Measurements from ENCODE around the gene LRIG1.

The LRIG1 gene

DNA sequence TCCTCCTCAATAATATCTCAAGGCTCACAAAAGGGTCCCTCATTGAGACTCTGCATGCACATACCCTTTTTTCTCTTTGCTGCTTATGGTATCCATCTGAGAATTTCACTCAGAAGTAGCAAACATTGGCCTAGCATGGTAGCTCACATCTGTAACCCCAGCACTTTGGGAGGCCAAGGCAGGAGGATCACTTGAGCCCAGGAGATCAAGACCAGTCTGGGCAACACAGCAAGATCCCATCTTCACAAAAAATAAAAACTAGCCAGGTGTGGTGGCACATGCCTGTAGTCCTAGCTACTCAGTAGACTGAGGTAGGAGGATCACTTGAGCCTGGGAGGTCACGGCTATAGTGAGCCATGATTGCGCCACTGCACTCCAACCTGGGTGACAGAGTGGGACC is 11.7 kb downstream of the LRIG1 start:
- DNase-seq (ENCODE audit: low spot score), result no peak

DNA sequence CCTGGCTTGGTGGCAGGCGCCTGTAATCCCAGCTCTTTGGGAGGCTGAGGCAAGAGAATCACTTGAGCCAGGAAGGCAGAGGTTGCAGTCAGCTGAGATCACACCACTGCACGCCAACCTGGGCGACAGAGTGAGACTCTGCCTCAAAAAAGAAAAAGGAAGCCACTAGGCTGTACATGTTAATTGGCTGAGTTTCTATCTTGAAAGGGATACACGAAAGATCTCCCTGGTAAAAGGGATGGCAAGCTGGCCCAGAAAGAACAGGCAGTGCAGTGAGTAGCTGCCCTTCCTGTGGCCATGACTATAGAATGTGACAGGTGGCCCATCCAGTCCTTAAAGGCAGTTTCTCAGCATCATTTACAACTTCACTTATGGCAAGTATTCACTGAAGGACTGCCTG is 12.3 kb downstream of the LRIG1 start:
- DNase-seq (ENCODE audit: low spot score), result no peak

DNA sequence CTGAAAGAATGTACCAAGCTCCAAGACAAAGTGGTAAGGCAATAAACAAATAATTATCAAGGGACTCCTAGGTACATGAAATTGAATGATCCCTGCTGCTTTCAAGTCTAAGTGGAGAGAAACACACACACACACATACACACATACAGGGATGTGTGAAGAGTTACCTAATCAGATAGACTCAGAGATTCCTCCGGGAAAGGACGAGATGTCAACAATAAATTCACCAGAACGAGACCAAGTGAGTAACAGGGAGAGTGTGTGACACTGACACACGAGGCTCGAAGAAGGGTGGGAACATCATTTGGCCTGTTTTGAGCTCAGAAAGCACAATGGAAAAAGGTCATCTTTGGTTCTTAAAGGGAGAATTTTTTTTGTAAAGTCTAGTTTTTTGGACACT is 13.4 kb downstream of the LRIG1 start:
- DNase-seq (ENCODE audit: low spot score), result no peak

DNA sequence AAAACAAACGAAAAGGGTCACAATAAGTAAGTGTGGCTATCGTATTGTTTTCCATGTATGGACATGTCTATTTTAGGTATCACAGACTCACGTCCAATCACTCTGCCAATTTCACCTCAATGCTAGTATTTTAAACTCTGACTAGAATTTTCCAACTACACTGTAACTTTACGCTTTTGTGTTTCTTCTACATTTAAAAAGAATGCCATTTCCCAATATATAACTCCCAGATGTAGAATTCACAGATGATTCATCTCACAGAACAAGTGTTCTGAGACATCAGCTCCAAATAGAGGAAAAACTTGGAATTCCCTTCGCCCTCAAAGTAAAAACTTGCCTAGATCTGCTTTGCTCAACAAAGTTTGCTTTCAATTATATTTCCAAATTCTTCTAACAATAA is 14.2 kb downstream of the LRIG1 start:
- no peak for DNase-seq (ENCODE audit: low spot score)

DNA sequence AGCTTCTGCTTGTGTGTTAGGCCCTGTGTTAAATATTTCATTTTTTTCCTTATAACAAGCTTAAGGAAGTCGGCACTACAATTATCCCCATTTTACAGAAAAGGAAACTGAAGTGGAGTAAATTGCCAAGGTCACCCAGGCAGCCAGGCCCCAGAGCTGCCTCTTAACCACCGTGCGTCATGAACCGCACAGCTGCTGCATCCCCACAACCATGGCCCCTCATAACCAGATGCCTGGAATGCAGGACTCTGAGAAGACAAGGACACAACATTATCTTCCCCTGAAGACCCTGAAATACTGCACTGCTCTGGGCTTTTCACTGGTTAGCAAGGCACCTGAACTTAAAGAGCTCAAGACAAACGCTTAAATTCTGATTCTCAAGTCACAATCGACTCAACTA is 14.6 kb downstream of the LRIG1 start:
- no peak for DNase-seq (ENCODE audit: low spot score)

GRCh38 chr3:66485291-66485968 is 15.4 kb downstream of the LRIG1 start:
- peak; percentile 61 for DNase-seq (ENCODE audit: low spot score)

GRCh38 chr3:66484106-66484844 is 16.5 kb downstream of the LRIG1 start:
- no peak for DNase-seq (ENCODE audit: low spot score)

DNA sequence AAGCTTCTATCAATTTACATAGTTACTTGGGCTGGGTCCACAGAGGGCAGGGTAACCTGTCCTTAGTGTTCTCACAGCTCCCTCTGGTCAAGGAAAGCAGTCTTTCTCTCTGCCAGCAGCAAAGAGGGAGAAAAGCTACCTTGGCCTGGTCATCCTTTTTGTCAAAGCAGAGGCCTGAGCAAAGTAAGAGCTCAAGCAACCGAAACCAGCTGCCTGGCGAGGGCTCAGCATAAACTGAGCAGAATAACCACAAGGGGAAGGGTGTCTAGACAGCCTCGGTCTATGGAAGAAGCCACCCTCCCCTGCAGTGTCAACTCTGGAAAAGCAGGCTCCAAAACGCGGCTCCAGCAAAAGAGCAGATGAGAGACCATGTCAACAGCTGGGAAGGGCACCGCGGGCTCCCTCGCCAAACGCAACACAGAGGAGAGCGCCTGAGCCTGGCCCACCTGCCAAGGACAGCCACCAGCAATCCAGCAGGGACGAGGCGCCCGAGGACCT is 17.4 kb downstream of the LRIG1 start:
- DNase-seq (ENCODE audit: low spot score), result no peak

GRCh38 chr3:66483006-66483405 is 17.8 kb downstream of the LRIG1 start:
- no peak for DNase-seq (ENCODE audit: low spot score)

- DNase-seq (ENCODE audit: low spot score), result no peak
Measured at GRCh38 chr3:66482018-66482404, 18.8 kb downstream of the LRIG1 start.

DNA sequence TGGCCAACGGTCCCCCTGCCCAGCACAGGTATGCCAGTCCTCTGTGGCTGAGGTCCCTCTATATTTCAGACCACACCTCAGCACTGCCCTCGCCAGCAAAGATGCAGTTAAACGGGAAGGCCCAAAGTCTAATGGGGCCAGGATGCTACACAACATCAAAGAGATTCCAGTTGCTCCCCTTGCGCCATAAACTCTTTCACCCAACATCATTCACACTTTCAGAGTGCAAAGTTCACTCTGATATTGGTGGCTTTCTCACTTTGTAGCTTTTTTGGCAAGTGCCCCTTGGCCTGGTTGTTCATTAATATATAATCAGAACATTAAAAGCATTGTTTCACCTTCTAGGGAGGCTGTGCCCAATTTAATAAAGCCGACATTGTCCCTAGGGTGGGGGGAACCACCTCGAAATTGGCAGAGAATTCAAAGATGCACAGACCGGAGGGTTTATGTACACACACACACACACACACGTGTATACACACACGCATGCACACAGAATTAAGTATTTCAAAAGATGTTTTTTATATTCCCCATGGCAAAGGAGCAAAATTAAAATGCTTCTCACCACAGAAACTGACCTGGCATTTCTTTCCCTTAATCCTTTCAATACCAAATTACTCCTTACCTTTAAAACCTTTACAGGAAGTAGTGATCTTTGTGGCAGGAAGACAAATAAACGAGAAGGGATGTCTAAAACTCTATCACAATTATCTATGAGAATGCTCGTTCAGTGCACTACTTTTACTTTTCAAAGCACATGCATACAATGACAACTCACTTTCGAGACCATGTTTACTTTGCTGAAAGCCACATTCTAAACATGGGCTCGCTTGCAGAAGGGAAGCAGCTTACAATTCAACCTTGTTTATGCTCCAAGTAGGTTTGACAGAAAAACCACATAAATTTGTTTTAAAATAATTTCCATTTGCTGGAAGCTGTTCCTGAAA is 19.5 kb downstream of the LRIG1 start:
- DNase-seq (ENCODE audit: low spot score), result no peak

DNA sequence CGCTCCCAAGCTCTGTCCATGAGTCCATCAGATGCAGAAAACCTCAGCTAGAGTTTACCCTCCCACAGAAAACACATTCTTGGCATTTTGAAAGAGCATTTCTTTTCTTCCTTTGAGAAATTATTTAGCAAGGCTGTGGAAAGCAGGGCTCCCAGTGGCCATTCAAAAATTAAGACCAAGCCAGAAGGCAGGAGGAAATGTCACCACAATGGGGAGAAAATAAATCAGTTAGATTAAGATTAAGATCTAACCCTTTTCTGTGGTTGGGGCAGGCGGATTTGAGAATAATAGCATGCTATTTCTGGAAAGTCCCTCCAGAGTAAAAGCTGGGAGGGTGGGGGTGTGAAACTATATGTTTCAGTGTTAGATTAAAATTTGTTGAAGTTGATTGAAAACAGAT is 20.2 kb downstream of the LRIG1 start:
- DNase-seq (ENCODE audit: low spot score), result no peak

DNA sequence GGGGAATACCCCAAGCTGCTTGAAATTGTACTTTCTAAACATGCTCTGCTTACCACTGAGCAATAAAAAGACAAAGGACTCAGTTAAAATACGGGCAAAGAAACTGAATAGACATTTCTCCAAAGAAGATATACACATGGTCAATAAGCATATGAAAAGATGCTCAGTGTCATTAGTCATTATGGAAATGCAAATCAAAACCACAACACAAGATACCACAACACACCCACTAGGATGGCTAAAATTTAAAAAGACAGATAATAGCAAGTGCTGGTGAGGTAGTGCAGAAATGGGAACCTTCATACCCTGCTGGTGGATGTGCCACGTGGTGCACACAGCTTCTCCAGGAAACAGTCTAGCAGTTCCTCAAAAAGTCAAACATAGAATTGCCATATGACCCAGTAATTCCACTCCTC is 21.3 kb downstream of the LRIG1 start:
- no peak for DNase-seq (ENCODE audit: low spot score)

DNA sequence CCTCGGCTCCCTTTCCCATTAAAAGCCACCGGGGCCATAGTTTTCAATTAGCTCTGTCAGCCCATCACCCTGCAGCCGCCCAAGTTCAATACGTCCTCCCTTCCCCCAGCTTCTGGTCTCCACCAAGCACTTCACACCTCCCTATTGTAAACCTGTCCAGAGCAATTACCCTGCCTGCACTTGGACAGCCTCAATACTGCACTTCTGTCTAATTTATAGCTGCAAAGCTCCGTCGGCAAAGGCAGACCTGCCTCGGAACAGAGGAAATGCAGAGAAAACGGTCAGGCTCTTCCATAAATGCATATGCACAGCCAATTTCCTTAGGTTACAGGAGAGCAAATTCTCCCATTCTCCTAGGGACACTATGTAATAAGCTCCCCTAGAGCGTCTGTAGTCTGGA is 21.9 kb downstream of the LRIG1 start:
- DNase-seq (ENCODE audit: low spot score), result no peak

GRCh38 chr3:66477856-66478255 is 23.0 kb downstream of the LRIG1 start:
- DNase-seq (ENCODE audit: low spot score), result no peak

GRCh38 chr3:66476852-66477381 is 23.9 kb downstream of the LRIG1 start:
- DNase-seq (ENCODE audit: low spot score), result no peak

DNA sequence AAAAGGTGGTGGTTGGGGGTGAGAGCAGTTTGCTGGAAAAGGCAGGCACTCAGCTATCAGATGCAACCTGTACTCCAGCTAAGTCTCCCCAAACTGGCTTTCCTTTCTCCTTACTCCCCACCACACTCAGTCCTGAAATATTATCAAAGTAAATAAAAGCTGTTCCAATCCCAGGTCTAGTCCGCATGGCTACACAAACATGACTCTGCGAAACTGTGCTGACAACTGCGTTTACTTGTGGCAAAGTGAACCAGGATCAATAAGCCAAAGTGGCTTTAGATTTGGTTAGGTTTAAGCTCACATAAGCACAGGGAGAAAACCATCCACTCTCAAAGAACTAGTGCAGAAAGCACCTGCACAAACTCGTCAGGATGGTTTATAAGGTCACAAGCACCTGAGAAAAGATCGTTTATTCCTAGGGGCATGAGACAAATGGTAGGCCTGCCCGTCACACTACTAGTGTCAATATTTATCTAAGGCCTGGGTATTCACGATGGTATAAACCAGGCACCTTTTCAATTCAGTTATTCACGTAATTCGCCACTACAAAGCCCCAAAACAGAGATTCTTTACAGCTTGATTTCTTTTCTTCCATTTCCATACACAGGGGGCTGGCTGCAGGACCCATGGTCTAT is 25.3 kb downstream of the LRIG1 start:
- DNase-seq (ENCODE audit: low spot score), result no peak

- DNase-seq (ENCODE audit: low spot score), result peak; percentile 53
Measured at GRCh38 chr3:66473692-66474091, 27.1 kb downstream of the LRIG1 start.

DNA sequence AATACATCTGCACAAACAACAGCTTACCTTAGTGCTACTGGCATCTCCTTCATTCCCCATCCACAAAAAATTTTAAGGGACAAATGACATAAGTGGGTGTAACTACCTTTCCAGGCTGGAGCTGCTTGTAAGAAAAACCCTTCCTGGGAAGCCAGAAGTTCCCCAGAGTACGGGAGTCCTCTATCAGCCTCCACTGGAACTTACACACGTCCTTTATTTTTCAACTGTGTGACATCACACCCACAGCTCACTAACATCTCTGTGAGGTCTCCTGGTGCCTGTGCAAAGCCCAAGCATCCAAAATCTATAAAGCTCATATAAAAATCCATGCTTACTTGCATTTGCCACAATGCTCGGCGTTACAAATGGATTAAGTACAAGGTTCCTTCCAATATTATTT is 27.6 kb downstream of the LRIG1 start:
- DNase-seq (ENCODE audit: low spot score), result no peak

DNA sequence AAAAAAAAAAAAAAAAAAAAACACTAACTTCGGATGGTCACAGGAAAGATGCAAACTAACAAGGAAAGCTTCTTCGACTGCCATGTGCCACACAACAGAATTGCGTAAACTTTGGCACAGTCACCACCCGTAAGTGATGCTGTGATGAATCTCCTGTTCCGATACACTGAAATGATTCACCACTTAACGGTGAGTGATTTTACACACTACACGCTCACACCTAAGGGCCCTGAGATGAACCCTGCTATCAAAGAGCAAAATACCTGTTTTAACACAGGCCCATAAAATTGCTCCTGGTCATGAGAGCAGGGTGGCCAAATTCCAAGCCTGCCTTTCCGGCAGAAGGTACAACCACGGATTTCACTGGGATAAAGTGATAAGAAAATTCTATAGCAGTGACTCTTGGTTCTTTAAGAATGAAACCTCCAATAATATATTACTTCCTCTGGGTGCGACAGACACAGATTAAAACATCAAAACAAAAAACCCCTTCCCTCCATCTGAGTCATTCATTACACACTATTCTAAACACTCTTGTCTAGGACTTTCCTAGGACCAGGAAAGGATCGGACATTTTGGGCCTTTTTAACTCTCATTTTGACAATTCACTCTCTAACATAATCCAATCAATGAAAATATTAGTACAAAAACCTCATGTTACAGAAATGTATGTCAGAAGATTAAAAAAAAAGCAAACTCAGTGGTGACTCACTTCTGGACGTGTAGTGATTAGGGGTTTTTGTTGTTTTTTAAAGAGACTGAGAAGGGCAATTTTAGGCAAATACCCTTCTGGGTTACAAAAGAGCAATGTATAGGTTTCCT is 28.3 kb downstream of the LRIG1 start:
- DNase-seq (ENCODE audit: low spot score), result peak; percentile 46

Data from hepatic stellate cell (primary cell).